ENCODE data around the gene SLC2A11. TPM values are rescaled to one million over a fixed set of nuclear protein-coding genes. Genes with fewer than 3 reads are reported as not detected.

Gene SLC2A11
- total RNA-seq, 1 donor from 2014 or later: 52.4 TPM

DNA sequence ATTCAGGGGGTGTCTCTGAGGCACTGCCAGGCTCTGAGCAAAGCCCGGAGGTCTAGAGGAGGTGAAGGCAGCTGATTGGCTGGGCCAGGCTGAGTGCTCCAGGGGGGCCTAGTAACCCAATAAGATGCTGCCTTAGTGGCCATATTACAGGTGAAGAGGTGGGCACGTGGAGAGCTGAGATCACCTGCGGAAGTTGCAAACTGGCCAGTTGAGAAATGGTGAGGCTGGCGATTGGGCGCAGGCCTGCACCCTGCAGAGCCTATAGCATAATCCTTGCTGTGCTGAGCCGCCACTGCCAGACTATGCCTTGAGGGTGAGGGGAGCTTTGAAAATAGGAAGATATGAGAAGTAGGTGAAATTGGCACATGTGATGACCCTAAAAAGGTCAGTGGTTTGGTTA, 40.5 kb upstream of the SLC2A11 start:
- peaks cover 24% of the 10 kb centered on the region for H3K4me1 Mint-ChIP-seq (ENCODE audit: low read depth, unreplicated experiment)
- H3K36me3 Mint-ChIP-seq (ENCODE audit: unreplicated experiment): no peaks in the 10 kb centered on the region
- peaks cover 4% of the 10 kb centered on the region for H3K9me3 Mint-ChIP-seq (ENCODE audit: unreplicated experiment)
- no peak for DNase-seq
- peaks cover 6% of the 10 kb centered on the region for H3K27me3 Mint-ChIP-seq (ENCODE audit: unreplicated experiment)
- TF ChIP-seq, protein P1, sequence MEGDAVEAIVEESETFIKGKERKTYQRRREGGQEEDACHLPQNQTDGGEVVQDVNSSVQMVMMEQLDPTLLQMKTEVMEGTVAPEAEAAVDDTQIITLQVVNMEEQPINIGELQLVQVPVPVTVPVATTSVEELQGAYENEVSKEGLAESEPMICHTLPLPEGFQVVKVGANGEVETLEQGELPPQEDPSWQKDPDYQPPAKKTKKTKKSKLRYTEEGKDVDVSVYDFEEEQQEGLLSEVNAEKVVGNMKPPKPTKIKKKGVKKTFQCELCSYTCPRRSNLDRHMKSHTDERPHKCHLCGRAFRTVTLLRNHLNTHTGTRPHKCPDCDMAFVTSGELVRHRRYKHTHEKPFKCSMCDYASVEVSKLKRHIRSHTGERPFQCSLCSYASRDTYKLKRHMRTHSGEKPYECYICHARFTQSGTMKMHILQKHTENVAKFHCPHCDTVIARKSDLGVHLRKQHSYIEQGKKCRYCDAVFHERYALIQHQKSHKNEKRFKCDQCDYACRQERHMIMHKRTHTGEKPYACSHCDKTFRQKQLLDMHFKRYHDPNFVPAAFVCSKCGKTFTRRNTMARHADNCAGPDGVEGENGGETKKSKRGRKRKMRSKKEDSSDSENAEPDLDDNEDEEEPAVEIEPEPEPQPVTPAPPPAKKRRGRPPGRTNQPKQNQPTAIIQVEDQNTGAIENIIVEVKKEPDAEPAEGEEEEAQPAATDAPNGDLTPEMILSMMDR (IDR thresholded peaks at IDR 0.05; ENCODE audit: partially characterized antibody, unreplicated experiment): no peak
- no peak overlapping the region for H3K4me3 Mint-ChIP-seq (ENCODE audit: unreplicated experiment)
- H3K27ac Mint-ChIP-seq (ENCODE audit: unreplicated experiment): no peak overlapping the region

DNA sequence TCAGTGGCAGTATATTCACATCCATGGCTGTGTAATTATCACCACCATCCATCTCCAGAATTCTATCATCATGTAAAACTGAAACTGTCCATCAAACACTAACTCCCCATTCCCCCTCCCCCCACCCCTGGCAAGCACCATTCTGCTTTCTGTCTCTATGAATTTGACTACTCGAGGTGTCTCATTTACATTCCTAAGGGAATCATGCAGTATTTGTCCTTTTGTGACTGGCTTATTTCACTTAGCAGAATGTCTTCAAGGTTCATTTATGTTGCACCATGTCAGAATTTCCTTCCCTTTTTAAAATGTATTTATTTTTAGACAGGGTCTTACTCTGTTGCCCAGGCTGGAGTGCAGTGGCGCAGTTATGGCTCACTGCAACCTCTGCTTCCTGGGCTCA, 39.1 kb upstream of the SLC2A11 start:
- TF ChIP-seq, protein P1 (IDR thresholded peaks at IDR 0.05; ENCODE audit: partially characterized antibody, unreplicated experiment): no peak
- Mint-ChIP-seq H3K9me3 (ENCODE audit: unreplicated experiment) (peaks cover 4% of the 10 kb centered on the region), H3K27ac (ENCODE audit: unreplicated experiment) (no peak overlapping the region), H3K4me3 (ENCODE audit: unreplicated experiment) (no peak overlapping the region), H3K27me3 (ENCODE audit: unreplicated experiment) (peaks cover 10% of the 10 kb centered on the region), H3K4me1 (ENCODE audit: low read depth, unreplicated experiment) (peaks cover 21% of the 10 kb centered on the region), H3K36me3 (ENCODE audit: unreplicated experiment) (no peaks in the 10 kb centered on the region)
- DNase-seq: no peak

DNA sequence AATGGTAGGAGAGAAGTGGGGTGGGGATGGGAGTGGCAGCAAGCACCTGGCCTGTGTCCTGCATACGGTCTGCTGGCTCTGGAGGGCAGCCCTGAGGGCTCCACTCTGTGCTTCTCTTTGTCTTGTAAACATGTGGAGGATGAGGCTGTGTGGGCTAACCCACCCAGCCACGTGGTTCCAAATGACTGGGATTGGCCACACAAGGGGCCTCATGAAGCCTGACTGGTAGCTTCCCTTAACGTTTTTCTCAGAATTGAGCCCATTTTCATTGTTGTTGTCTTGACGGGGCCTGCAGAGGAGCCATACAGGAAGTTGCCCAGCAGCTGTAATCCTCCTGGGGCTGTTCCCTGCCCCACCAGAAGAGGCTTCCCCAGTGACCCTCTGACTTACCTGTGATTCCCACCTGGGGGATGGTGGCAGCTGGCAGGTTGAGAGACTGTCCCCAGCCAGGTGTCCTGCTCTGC, 36.9 kb upstream of the SLC2A11 start:
- Mint-ChIP-seq H3K4me3 (ENCODE audit: unreplicated experiment) (no peak overlapping the region), H3K27ac (ENCODE audit: unreplicated experiment) (no peak overlapping the region), H3K27me3 (ENCODE audit: unreplicated experiment) (peaks cover 13% of the 10 kb centered on the region), H3K9me3 (ENCODE audit: unreplicated experiment) (peaks cover 4% of the 10 kb centered on the region), H3K36me3 (ENCODE audit: unreplicated experiment) (no peaks in the 10 kb centered on the region), H3K4me1 (ENCODE audit: low read depth, unreplicated experiment) (peaks cover 24% of the 10 kb centered on the region)
- no peak for DNase-seq
- TF ChIP-seq, protein P1 (IDR thresholded peaks at IDR 0.05; ENCODE audit: partially characterized antibody, unreplicated experiment): no peak

DNA sequence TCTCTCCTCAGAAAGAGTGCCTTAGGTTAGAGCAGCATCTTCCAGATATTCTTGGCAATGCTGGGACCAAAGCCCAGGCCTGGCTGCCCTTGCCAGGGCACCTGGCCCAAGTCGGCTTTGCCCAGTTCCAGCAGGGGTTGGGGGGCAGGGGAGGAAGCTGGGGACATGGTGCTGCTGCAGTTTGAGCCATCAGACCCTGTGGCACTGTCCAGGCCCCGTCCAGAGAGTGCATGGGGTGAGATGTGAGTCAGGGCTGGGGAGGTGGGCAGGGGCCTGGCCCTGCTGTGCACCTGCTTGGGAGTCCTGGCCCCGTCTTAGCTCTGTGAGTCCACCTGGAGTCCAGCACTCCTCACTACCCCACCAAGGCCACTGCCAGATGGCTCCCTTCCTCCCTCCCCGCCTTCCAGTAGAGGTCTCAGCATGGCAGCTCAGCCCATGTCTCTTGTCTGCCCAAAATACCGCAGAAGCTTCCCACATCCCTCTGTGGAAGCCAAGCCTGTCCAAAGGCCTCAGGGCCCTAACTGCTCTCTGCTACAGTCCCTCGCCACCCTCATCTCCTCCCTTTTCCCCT, 35.5 kb upstream of the SLC2A11 start:
- Mint-ChIP-seq H3K4me3 (ENCODE audit: unreplicated experiment) (no peak overlapping the region), H3K36me3 (ENCODE audit: unreplicated experiment) (no peaks in the 10 kb centered on the region)
- DNase-seq: no peak

DNA sequence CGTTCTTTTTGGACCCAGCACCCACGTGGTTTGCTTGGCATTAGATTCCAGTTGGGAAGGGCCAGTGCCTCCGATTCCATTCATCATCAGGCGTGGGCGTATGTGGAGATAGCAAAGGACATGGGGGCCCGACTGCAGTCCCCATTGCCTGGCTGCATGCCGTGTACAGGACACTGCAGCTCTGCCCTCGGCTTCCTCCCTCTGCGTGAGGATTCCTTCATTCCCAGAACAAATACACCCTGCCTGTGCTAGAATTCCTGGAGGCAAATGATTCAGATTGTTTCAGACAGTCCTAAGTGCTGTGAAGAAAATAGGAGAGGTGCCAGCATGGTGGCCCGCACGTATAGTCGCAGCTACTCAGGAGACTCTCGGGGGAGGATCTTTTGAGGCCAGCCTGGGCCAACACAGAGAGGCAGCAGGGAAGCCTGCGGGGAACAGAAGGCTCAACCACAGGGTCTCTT, 34.3 kb upstream of the SLC2A11 start:
- Mint-ChIP-seq H3K27me3 (ENCODE audit: unreplicated experiment) (peaks cover 8% of the 10 kb centered on the region), H3K9me3 (ENCODE audit: unreplicated experiment) (peaks cover 1% of the 10 kb centered on the region), H3K36me3 (ENCODE audit: unreplicated experiment) (no peaks in the 10 kb centered on the region), H3K4me3 (ENCODE audit: unreplicated experiment) (no peak overlapping the region), H3K27ac (ENCODE audit: unreplicated experiment) (peak overlapping the region; percentile 43), H3K4me1 (ENCODE audit: low read depth, unreplicated experiment) (peaks cover 16% of the 10 kb centered on the region)
- no peak for DNase-seq
- TF ChIP-seq, protein P1 (IDR thresholded peaks at IDR 0.05; ENCODE audit: partially characterized antibody, unreplicated experiment): no peak

More for the DNA sequence above, 35.5 kb upstream of the SLC2A11 start:
- Mint-ChIP-seq H3K27ac (ENCODE audit: unreplicated experiment) (peak overlapping the region; percentile 17), H3K9me3 (ENCODE audit: unreplicated experiment) (peaks cover 1% of the 10 kb centered on the region), H3K4me1 (ENCODE audit: low read depth, unreplicated experiment) (peaks cover 19% of the 10 kb centered on the region), H3K27me3 (ENCODE audit: unreplicated experiment) (peaks cover 8% of the 10 kb centered on the region)
- TF ChIP-seq, protein P1 (IDR thresholded peaks at IDR 0.05; ENCODE audit: partially characterized antibody, unreplicated experiment): no peak

Measured in glutamatergic neuron (in vitro differentiated cells).